Gastrocnemius medialis (tissue), 4 donors: ENCODE data around the gene TTC3. TPM values are rescaled to one million over a fixed set of nuclear protein-coding genes. Genes with fewer than 3 reads are reported as not detected.

Source experiments
- ATAC-seq, 2 donors: fragments of 150-250 bp; one replicate each; pipeline ENCODE4 v1.9.1; 2016
- DNase-seq, 2 donors: peaks; one replicate each; pipeline ENCODE4 v3.0.0-alpha.2; 2019
- H3K27ac ChIP-seq, 4 donors: fragments of 200-600 bp; sonication (generic); 1 replicate in 1 of 4; 2 replicates in 3 of 4; pipeline ENCODE4 v1.5.1; 2016 to 2018; ENCODE audit warnings: mild to moderate bottlenecking in 2 of 4, moderate library complexity in 1 of 4
- H3K27me3 ChIP-seq, 3 donors: fragments of 200-600 bp; sonication (generic) in 2 of 3; 1 replicate in 1 of 3; 2 replicates in 2 of 3; pipeline versions ENCODE4 v1.5.1 to v1.6.0; 2016 to 2019; ENCODE audit warnings: mild to moderate bottlenecking in 1 of 3, moderate library complexity in 1 of 3
- H3K36me3 ChIP-seq, 2 donors: fragments of 200-600 bp; sonication (generic) in 1 of 2; one replicate each; pipeline ENCODE4 v1.5.1; 2017 to 2018
- H3K4me1 ChIP-seq, 2 donors: fragments of 200-600 bp; sonication (generic) in 1 of 2; one replicate each; pipeline ENCODE4 v1.5.1; 2016 to 2017; ENCODE audit warnings: mild to moderate bottlenecking in 2 of 2
- H3K4me3 ChIP-seq, 4 donors: fragments of 200-600 bp; sonication (generic) in 3 of 4; 1 replicate in 1 of 4; 2 replicates in 3 of 4; pipeline ENCODE4 v1.5.1; 2016 to 2019; ENCODE audit warnings: mild to moderate bottlenecking in 2 of 4
- H3K9me3 ChIP-seq, 3 donors: fragments of 200-600 bp; sonication (generic) in 2 of 3; 1 replicate in 1 of 3; 2 replicates in 2 of 3; pipeline ENCODE4 v1.5.1; 2016 to 2019
- CTCF ChIP-seq, 5 experiments: fragments of 450-650 bp in 3 of 5; fragments of 200-600 bp in 2 of 5; sonication (generic) in 2 of 5; IDR thresholded peaks in 4 of 5; conservative IDR thresholded peaks in 1 of 5; 1 replicate in 4 of 5; 2 replicates in 1 of 5; pipeline ENCODE4 v1.5.1; 2016 to 2019; ENCODE audit warnings: antibody characterized with exemption in 5 of 5, mild to moderate bottlenecking in 3 of 5, moderate library complexity in 3 of 5
- POLR2A ChIP-seq, 2 donors: fragments of 450-650 bp; IDR thresholded peaks; one replicate each; pipeline ENCODE4 v1.6.1; 2017; ENCODE audit warnings: antibody characterized with exemption in 2 of 2, mild to moderate bottlenecking in 2 of 2, moderate library complexity in 2 of 2
- in situ Hi-C, 4 donors: fragments of 200-750 bp; cut with MboI; loops; one replicate each; pipeline versions ENCODE4 v1.15.0 to v1.8.0; 2017; ENCODE audit warnings: low sequenced_read_pairs in 4 of 4
- intact Hi-C: fragments of 100-400 bp; cut with DNase I; formaldehyde crosslinking; loops from one replicate; pipeline ENCODE4 v1.15.1; 2023; ENCODE audit warnings: low total_unique reads
- total RNA-seq, 4 donors: library from RNA; depleted of rRNA; stranded (reverse); fragments of >200 nt; gene quantifications; one replicate each; pipeline versions ENCODE4 v1.1.0 to v1.2.3, GENCODE V29; 2016

The TTC3 gene
- total RNA-seq, 4 donors from 2014 or later, result 39.5 to 71.6 (median 44.1) TPM

GRCh38 chr21:37155186-37155585 is 82.1 kb downstream of the TTC3 start:
- DNase-seq (no peak), ATAC-seq (no peak)
- H3K27ac ChIP-seq, result no peak overlapping the region
- H3K36me3 ChIP-seq, result peaks cover 0 to 27% of the 10 kb centered on the region in 2 donors
- H3K27me3 ChIP-seq, result no peaks in the 10 kb centered on the region
- in situ Hi-C loops (no loop called here), intact Hi-C loops (no loop called here)
- no peak for TF ChIP-seq CTCF (IDR thresholded peaks at IDR 0.05 in 4 of 5, conservative IDR thresholded peaks at IDR 0.05 in 1 of 5)
- TF ChIP-seq POLR2A (IDR thresholded peaks at IDR 0.05), result no peak
- H3K9me3 ChIP-seq, result no peaks in the 10 kb centered on the region
- peaks cover 18 to 21% of the 10 kb centered on the region in 2 donors for H3K4me1 ChIP-seq
- no peak overlapping the region for H3K4me3 ChIP-seq

GRCh38 chr21:37157938-37158337 is 84.9 kb downstream of the TTC3 start:
- Histone ChIP-seq H3K9me3 (no peaks in the 10 kb centered on the region), H3K27me3 (no peaks in the 10 kb centered on the region), H3K4me1 (peaks cover 18 to 21% of the 10 kb centered on the region in 2 donors), H3K4me3 (no peak overlapping the region), H3K36me3 (peaks cover 0 to 18% of the 10 kb centered on the region in 2 donors), H3K27ac (peak overlapping the region in 3 of 4 donors; percentile 21 to 51 (median 39))
- intact Hi-C loops, result no loop called here
- TF ChIP-seq POLR2A (IDR thresholded peaks at IDR 0.05), result no peak
- no peak for TF ChIP-seq CTCF (IDR thresholded peaks at IDR 0.05 in 4 of 5, conservative IDR thresholded peaks at IDR 0.05 in 1 of 5)
- ATAC-seq (peak; percentile 41 to 71), DNase-seq (no peak)
- in situ Hi-C loops, result no loop called here

GRCh38 chr21:37159053-37159776 is 86.2 kb downstream of the TTC3 start:
- Histone ChIP-seq H3K27ac (no peak overlapping the region), H3K36me3 (peaks cover 0 to 29% of the 10 kb centered on the region in 2 donors), H3K9me3 (no peaks in the 10 kb centered on the region), H3K27me3 (no peaks in the 10 kb centered on the region), H3K4me3 (no peak overlapping the region), H3K4me1 (peaks cover 13% of the 10 kb centered on the region in 2 donors)
- DNase-seq, result no peak
- intact Hi-C loops, result no loop called here
- TF ChIP-seq POLR2A (IDR thresholded peaks at IDR 0.05) (no peak), CTCF (IDR thresholded peaks at IDR 0.05 in 4 of 5, conservative IDR thresholded peaks at IDR 0.05 in 1 of 5) (no peak)
- in situ Hi-C loops, result no loop called here
- no peak for ATAC-seq

- Histone ChIP-seq H3K27ac (no peak overlapping the region), H3K4me3 (no peak overlapping the region), H3K27me3 (no peaks in the 10 kb centered on the region), H3K9me3 (no peaks in the 10 kb centered on the region), H3K4me1 (peaks cover 9 to 13% of the 10 kb centered on the region in 2 donors), H3K36me3 (peaks cover 0 to 29% of the 10 kb centered on the region in 2 donors)
- DNase-seq (no peak), ATAC-seq (no peak)
- in situ Hi-C loops, result no loop called here
- no peak for TF ChIP-seq POLR2A (IDR thresholded peaks at IDR 0.05)
- no peak for TF ChIP-seq CTCF (IDR thresholded peaks at IDR 0.05 in 4 of 5, conservative IDR thresholded peaks at IDR 0.05 in 1 of 5)
- intact Hi-C loops, result no loop called here
These were observed 86.9 kb downstream of the TTC3 start for GRCh38 chr21:37159949-37160348.
